Activated CD4-positive, alpha-beta T cell treated with anti-CD3 and anti-CD28 coated beads, Interleukin-2, amount 50 U/mL, for 1 hour (primary cell): ENCODE data around the gene HYAL3.
"Not testable (repeated sequence)": the region's sequence is repeated elsewhere in the genome, so short reads cannot be mapped to it uniquely, and the experiment has no call there.

Source experiments
- DNase-seq: peaks from one replicate; pipeline ENCODE4 v3.0.0-alpha.2; 2020

Gene HYAL3

DNA sequence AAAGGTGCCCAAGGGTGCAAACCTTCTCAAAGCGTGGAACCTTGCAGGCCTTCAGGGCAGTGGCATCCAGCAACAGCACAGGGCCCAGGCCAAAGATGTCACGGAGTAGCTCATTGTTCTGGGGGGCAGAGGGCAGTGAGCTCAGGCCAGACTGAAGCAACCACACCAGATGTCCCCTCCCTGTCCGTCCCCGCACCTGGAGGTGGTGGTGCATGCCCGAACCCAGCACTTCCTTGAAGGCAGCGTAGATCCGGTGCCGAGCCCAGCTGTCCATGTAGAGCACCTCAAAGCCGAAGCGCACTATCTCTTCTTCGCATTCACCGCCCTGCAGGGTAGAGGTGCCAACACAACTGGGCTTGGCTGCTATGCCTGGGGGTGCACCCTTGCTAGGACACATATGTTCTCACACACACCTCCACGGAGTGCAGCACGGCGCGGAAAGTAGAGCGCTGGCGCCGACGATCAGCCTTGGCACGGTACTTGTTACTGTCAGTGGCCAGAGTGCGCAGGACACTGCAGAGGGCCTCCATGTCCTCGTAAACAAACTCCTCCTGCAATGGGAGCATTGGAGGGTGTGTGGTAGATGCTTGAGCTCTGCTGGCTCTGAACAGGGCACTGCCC lies 10.7 kb downstream of the HYAL3 start:
- DNase-seq = no peak

DNA sequence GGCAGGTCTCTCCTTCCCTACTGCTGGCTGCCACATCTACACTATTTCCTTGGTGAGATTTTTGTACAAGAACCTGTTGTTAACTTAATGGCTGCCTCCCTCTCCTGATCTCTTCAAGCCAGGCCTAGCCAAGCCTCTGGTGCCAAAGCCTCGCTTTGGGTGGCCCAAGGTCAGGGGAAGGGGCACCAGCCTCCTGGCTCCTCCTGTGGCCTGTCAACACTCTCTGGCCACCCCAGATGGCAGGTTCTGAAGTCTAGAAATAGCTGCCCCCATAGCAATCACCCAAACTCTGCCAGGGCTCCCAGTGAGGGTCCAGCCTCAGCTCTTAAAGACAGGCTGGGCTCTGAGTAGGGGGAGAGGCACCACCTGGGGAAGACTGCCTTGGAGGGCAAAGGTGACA lies 11.9 kb downstream of the HYAL3 start:
- DNase-seq = no peak

DNA sequence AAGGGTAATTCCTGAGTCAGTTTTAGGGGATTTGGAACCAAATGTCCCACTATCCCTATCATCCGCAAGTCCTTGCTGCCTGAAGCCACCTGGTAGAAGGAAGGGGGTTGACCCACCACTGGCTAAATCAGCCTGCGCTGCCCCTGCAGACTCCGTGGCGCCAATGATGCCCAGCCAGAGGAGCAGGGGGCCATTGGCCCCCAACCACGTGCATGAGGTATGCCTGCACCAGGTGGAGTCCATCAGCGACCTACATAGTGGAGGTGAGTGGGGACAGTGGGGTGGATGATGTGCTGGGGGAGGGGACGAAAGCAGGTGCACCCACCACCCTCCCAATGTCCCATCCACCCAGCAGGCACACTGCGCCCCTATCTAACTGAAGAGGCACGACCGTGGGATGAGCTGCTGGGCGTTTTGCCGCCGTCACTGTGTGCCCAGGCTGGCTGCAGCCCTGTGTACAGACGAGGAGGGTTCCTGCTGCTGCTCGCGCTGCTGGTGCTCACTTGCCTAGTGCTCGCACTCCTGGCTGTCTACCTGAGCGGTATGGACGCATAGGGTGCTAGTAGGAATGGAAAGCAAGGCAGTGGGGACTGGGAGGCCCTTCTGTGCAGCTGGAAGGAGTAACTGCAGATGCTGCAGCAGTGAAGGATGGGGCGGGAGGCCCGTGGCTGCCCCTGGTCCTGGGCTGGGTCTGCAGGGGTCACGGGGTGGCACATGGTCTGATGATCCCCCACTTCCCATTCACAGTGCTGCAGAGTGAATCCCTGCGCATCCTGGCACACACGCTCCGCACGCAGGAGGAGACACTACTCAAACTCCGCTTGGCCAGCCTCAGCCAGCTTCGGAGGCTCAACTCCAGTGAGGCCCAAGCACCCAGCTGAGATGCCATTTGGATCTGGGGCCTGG lies 12.6 kb downstream of the HYAL3 start:
- no peak for DNase-seq

DNA sequence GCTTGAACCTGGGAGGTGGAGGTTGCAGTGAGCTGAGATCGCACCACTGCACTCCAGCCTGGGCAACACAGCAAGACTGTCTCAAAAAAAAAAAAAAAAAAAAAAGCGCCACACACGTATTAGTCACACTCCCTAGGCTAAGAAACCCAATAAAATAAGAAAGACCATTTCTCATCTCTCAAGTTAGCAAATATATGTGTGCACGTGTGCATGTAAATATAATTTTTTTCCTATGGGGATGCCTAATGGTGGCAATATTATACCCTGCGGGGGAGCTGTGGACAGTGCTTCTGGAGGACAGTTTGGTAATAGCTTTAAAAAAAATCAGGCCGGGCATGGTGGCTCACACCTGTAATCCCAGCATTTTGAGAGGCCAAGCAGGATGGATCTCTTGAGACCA lies 15.1 kb downstream of the HYAL3 start:
- not testable (repeated sequence) for DNase-seq

DNA sequence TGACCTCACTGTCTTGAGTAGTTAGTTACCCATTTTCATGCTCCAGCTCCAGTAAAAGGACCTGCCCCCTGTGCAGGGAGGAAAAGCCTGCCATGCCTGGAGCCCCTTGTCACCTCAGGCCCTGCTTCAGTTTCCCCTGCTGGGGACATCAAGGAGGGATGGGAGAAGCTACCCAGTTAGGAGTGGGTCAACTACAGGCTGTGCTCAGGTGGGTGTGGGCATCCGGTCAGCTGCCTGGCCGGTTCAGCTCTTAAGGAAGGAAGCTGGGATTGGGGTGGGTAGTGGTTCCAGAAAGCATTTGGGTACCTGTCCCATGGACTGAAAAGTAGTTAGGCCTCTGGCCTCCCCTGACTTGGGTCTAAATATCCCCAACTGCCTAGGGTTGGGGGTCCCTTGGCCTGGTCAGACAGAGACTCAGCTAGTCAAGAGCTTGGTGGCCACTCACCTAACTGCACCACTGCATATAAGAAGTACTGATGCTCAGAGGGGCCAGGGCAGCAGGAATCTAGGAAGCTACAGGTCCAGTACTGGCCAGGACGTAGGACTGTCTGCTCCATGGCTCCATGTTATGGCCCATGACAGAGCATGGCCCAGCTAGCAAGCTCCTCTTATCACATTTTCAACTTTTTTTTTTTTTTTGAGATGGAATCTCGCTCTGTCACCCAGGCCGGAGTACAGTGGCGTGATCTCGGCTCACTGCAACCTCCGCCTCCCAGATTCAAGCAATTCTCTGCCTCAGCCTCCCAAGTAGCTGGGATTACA lies 19.8 kb downstream of the HYAL3 start:
- DNase-seq = no peak

DNA sequence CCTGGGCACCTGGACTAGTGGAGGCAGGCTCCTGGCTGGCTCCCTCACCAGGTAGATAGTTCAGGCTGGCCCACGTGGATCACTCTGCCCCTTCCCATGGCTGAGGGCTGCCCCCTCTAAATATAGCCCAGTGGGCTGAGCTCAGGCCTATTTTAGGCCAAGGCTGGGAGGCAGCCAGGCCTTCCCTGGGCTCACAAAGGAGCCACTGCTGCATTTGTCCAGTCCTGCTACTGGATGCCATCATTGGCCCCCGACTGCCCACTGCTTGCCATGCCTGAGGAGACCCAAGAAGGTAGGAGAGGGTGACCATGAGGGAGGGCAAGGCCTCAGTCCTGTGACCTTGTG lies 20.4 kb downstream of the HYAL3 start, which contains the start of gene LSMEM2:
Gene LSMEM2, plus strand, starts transcription at position 208 of the 345 bp plus-strand sequence. Its CDS starts 27 bp downstream, at position 235.
- no peak for DNase-seq

DNA sequence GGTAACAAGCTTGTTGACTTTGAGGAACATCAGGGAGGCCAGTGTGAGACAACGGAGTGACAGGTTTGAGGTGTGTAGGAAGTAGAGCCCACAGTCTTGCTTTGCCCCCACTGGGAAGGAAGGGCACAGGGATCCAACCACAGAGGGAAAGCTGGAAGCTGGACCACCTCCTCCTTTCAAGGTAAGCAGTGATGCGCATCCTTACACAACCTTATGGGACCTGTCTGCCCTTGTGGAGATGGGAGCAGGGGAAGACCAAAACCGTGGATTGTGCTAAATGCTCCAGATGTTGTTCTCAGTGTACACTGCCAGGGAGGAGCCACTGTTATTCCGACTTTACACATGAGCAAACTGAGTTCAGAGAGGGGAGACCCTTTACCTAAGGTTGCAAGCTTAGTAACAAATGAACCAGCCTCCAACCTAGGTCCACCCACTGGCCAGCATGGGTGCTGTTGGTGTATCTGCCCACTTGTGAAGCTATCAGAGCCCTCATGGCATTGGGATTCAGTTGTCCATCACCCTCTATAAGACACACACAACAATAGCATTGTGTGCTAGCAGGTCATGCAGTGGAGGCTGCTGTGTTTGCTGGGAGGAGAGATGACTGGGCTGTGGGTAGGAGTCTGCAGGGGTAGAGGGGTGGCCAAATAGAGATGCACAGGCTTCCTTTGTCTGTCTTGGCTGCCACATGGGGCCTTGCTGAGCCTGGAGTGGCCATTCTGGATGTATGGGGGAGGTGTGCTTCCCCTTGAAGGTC lies 20.9 kb downstream of the HYAL3 start:
- DNase-seq = no peak

DNA sequence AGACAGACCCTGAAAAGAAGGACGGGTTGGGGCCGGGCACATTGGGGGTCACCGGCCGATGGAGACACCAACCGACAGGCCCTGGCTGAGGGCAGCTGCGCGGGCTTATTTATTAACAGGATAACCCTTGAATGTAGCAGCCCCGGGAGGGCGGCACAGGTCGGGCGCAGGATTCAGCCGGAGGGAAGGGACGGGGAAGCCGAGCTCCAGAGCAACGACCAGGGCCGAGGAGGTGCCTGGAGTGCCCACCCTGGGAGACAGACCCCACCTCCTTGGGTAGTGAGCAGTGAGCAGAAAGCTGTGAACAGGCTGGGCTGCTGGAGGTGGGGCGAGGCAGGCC lies 22.5 kb downstream of the HYAL3 start:
- no peak for DNase-seq

DNA sequence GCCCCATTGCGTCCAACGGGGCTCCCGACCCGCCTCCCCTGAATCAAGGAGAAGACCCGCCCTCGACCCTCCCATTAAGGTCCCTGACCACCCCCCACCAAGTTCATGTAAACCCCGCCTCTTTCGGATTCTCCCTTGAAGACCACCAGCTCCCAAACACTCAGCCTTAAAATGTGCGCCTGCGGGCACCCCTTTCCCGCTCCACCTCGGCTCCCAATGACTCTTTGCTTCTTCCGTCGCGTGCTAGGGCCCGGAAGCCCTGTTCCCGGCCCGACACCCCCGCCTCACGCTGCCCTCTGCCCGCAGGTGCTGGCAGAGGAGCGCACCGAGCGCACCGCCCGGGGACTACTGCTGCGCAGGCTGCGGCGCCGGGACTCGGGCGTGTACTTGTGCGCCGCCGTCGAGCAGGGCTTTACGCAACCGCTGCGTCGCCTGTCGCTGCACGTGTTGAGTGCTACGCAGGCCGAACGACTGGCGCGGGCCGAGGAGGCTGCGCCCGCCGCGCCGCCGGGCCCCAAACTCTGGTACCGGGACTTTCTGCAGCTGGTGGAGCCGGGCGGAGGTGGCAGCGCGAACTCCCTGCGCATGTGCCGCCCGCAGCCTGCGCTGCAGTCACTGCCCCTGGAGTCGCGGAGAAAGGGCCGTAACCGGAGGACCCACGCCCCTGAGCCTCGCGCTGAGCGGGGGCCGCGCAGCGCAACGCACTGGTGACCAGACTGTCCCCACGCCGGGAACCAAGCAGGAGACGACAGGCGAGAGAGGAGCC lies 23.0 kb downstream of the HYAL3 start:
- no peak for DNase-seq

DNA sequence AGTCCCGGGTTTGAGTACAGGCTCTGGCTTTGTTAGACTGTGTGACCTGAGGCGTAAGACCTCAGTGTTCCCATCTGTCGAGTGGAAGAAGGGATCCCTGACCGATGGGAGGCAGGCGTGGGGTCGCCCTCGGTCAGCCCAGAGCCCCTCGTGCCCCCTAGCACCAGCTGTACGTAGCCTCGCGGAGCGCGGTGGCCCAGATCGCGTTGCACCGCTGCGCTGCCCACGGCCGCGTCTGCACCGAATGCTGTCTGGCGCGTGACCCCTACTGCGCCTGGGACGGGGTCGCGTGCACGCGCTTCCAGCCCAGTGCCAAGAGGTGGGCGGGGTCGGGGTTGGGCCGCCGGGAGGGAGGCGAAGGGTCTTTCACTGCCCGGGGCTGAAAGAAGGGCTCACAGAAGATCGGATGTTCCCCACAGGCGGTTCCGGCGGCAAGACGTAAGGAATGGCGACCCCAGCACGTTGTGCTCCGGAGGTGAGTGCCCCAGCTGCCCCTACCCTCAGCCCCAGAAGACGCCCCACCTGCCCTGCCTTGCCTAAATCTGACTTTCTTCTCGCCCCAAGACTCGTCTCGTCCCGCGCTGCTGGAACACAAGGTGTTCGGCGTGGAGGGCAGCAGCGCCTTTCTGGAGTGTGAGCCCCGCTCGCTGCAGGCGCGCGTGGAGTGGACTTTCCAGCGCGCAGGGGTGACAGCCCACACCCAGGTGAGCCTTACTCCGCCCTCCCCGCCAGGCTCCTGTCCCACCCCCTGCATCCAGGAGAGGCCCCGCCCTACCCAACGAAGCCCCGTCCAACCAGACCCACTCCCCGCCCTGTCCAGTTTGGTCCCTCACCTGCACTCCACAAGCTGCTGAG lies 23.8 kb downstream of the HYAL3 start:
- no peak for DNase-seq

DNA sequence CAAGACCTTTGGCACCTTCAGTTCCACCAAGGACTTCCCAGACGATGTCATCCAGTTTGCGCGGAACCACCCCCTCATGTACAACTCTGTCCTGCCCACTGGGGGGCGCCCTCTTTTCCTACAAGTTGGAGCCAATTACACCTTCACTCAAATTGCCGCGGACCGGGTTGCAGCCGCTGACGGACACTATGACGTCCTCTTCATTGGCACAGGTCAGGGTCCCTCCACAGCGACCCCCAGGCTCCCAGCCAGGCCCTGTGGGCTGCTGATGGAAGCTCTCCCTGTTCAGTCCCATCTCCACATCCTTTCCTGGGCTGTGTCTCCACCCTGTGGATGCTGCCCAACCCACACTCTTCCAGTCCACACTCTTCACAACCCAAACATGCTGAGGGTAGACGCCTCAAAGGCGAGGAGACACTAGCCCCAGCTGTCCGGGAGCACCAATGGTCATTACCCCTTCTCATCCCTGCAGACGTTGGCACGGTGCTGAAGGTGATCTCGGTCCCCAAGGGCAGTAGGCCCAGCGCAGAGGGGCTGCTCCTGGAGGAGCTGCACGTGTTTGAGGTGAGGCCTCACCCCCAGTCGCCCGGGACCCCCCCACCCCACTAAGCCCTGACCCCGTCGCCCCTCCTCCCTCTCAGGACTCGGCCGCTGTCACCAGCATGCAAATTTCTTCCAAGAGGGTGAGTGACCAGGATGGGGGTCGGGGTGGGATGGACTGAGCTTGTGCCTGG lies 24.7 kb downstream of the HYAL3 start:
- peak; percentile 76 for DNase-seq

DNA sequence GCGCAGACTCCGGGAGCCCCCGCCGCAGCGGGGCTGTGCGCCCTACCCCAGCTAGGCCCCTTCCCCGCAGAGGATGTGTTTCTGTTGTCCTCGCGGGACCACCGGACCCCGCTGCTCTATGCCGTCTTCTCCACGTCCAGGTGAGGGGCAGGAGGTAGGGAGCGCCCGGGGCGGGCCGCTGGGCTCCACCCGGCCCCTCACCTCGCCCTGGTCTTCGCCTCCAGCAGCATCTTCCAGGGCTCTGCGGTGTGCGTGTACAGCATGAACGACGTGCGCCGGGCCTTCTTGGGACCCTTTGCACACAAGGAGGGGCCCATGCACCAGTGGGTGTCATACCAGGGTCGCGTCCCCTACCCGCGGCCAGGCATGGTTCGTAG lies 25.5 kb downstream of the HYAL3 start:
- DNase-seq = no peak

DNA sequence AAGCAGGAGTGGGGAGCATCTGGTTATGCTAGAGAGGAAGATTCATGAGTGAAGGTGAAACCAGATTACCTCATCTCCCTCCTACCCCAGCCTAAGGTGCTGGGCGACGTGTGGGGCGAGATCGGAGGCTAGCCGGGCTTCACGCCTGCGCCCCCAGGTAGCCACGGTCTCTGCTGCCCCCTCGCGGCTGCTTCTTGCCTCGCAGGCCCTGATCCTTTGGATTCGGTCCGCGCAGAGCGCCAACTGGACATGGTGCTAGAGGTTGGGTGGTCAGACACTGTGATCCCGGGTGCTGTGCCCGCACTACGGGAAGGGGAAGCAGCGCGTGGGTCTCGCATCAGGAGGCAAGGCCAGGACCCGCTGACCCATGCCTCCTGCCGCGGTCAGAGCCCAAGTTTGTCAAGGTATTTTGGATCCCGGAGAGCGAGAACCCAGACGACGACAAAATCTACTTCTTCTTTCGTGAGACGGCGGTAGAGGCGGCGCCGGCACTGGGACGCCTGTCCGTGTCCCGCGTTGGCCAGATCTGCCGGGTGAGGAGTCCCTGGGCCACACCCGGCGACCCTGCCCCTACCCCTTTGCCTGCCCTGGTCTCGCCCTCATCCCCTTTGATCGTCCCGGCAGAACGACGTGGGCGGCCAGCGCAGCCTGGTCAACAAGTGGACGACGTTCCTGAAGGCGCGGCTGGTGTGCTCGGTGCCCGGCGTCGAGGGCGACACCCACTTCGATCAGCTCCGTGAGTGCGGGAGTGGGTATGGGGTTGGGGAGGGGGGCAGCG lies 26.1 kb downstream of the HYAL3 start:
- DNase-seq = peak; percentile 86

DNA sequence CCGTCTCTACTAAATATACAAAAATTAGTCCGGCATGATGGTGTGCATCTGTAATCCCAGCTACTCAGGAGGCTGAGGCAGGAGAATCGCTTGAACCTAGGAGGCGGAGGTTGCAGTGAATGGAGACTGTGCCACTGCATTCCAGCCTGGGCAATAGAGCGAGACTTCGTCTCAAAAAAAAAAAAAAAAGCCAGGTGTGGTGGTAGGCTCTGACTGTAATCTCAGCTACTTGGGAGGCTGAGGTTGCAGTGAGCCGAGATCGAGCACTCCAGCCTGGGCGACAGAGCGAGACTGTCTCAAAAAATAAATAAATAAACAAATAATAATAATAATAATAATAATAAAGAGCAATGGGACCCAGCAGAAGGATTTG lies 26.7 kb downstream of the HYAL3 start:
- not testable (repeated sequence) for DNase-seq

DNA sequence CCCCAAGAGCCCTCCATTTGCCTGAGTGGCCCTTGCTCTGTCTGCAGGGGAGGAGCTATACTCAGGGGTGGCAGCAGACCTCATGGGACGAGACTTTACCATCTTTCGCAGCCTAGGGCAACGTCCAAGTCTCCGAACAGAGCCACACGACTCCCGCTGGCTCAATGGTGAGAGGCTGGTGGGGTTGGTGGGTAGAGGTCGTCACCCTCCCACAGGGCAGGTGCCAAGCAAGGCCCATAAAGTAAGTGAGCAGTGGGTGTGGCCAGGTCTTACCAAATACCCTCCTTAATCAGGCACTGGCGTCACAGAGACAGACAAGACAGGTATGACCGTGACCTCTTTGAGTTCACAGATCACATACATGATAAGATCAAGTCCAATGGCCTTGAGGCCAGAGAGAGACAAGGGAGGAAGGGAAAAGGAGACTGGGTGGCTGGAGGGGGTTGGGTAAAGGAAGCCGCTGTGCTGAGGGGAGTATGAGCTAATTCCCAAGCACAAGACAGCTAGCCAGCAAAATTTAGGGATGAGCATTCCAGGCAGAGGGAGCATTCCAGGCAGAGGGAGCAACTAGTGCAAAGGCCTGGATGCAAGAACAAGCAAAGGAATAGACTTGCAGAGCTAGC lies 27.8 kb downstream of the HYAL3 start:
- no peak for DNase-seq

DNA sequence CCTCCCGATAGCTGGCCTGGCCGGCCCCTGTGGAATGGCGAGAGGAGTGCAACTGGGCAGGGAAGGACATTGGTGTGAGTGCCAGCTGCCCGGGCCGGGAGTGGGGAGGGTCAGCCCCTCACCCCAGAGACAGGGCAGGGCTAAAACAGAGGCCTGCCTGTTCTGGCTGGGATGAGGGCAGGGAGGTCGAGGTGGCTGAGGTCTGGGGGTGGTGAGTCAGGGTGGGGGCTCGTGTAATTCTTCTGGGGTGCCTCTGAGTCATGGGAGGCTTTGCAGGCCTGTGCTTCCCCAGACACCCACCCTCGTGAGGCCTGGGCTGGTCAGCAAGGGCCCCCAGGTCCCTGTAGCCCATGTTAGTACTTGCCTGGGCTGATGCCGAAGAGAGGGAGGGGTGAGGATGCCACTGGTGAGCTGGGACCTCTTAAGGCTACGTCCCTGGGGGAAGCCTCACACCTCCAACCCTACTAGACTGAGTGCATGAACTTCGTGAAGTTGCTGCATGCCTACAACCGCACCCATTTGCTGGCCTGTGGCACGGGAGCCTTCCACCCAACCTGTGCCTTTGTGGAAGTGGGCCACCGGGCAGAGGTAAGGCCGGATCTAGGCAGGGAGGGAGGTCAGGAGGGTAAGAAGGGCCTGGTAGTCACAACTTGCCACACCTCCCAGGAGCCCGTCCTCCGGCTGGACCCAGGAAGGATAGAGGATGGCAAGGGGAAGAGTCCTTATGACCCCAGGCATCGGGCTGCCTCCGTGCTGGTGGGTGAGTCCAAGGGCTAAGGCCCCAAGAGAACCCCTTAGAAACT lies 28.6 kb downstream of the HYAL3 start:
- DNase-seq = no peak

DNA sequence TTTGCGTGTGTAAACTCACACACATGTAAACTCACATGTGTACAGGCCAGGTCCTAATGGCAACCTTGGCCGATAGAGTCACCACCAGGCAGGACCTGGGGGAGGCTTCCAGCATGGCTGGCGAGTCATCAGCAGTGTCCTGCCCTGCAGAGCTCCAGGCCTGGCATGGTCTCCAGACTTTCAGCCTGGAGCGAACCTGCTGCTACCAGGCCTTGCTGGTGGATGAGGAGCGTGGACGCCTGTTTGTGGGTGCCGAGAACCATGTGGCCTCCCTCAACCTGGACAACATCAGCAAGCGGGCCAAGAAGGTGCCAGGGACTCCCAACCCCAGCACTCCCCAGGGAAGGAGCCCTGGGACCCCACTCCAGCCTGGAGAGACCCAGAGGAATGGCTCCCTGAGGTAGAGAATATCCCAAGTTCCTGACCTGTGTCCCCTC lies 29.2 kb downstream of the HYAL3 start:
- DNase-seq = no peak

DNA sequence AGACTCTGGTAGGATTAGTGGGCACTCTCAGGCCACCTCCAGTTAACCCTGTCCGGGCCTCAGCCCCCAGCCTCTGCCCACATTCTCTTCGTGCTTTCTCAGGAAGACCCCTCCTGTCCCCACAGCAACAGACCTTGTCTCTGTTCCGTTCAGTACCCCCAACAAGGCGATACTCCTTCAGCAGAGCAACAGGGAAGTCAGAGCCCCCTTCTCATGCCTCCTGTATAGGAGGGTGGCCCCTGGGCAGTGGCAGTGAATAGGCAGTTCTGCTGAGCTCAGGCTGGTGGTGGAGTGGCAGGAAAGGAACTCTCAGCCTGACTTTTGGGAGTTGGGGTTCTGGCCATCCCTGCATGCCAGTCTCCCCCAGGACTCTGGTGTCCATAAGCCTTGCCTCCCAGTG lies 29.7 kb downstream of the HYAL3 start:
- DNase-seq = no peak
